HL-60/S4 (cell line): ENCODE measurements around the gene MMP10.

Experiments used
- in situ Hi-C: fragments of 300-500 bp; cut with MboI; formaldehyde crosslinking; loops from 2 replicates; pipeline ENCODE4 v1.14.3; 2022; ENCODE audit warnings: low sequenced_read_pairs

MMP10 gene

DNA sequence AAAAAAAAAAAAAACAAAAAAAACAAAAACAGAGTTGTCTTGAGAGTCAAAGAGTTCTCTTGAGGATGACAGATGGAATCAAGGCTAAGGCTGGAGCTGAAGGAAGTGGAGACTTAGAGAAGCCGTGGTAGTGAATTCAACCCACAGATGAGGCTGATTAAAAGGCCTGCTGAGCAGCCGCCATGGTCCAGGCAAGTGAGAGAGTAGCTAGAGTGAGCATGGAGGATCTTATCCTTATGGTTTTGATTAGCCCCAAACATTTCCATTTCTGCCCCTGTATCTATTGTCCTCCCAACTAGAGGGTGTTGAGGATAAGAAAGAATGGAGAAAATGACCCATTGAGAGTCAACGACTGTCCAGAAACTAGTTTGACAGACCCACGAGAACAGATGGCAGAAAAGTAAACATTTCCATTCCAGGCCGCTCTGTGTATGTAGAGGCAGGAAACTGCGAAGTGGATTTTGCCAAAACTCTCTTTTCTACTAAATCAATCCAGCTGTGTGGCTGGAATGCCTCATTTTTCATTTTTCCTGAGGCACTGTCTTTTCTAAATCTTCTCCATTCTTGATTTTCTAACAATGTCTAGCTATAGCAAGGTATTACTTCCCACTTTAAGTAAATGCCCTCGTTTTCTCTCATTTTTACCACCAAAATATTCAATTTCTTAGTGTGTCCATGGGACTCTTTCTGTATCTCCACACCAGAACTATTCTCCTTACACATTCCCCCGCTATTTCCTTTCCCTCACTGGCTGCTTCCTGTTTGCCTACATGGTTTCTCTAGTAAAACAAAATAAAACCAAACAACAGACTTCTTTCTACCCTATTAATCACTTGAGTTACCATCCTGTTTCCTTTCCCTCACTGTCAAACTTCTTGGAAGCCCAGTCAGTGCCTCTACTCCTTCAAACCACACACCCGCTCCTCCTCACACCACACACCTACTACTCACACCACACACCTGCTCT lies 50.3 kb downstream of the MMP10 start:
- in situ Hi-C loops: loop anchor here (25.0 kb wide), 1 partner anchor 207 kb away; no protein-coding TSS in a partner anchor

- in situ Hi-C loops: loop anchor here (25.0 kb wide), 1 partner anchor 209 kb away; no protein-coding TSS in a partner anchor
Measured at GRCh38 chr11:102727890-102728289, 52.5 kb downstream of the MMP10 start.

DNA sequence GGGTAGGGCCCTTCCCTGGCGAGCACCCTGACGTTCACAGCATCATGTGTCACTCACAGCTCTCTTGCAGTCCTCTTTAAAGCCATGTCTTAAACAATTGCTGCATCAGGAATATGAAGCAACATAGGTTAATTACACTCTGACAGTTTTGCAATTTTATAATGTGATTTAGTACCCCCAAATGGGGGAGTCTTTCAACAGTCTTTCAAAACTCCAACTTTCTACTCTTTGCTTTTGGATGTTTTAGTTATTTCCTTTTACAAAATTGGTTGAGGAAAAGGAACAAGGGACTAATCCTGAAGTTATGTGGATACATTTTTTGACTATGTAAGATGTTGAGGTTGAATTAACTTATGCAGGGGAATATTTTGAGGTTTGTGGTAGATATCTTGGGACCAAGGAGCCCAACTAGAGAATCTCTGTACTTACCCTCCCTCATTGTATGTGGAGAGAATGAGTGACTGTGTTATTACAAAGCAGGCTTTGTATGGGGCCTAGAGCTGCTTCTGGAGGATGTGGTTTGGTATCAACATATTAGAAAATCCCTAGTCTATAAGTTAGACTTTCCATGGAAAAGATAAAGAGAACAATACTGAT lies 55.4 kb downstream of the MMP10 start, which contains the start of gene MMP8:
TSS of gene MMP8 (minus strand) at position 51 of the 597 bp plus-strand sequence. CDS start 99 bp downstream, outside the sequence.
- in situ Hi-C loops: loop anchor here (25.0 kb wide), 1 partner anchor 212 kb away; no protein-coding TSS in a partner anchor

DNA sequence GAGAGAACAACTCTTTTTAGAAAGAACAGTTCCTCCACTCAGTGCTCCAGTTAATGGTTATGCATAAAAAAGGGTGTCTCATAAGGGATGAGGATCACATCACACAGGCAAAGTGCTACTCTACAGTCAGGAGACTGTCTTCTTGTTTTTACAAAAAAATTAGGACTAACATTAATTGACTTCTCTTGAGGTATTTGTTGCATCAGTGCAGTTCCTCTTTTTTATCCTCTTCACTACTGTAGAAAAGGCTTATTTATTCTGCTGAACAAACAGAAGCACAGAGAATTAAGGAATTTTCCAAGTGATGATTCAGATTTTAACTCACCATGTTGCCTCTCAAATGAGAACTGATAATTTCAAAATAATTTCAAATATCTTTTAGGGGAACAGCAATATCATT lies 57.6 kb downstream of the MMP10 start:
- in situ Hi-C loops: no loop called here
